Measurements from ENCODE around the gene SGSH.

The SGSH gene

DNA sequence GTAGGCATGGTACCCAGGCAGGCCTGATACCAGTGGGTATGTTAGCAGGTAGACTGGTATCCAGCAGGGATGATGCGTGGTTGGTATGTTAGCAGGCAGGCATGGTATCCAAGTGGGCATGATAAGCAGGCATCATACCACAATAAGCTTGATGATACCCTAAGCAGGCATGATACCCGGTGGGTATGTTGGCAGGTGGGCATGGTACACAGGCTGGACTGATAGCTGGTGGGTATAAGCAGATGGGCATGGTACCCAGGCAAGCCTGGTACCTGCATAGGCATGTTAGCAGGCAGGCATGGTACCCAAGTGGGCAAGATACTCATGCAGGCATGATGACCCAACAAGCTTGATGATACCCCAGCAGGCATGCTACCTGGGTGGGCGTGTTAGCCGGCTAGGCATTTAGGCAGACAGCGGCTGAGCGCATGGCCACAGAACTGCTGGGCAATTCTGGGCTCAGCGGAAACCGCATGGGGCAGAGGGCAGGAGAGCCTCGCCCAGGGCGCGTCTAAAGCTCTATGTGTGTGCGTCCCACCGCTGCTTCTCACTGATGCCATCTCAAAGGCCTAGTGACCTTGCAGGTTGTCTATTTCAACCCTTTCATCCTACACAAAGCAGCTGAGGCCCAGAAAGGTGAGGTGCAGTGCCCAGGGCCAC, 2.3 kb downstream of the SGSH start:
- Histone ChIP-seq H3K36me3 (ENCODE audit: control insufficient read depth in 2 of 2, insufficient read depth in 2 of 2, low read length in 2 of 2) (peaks cover 3 to 16% of the 10 kb centered on the region in 2 donors), H3K9ac (ENCODE audit: low read length in 2 of 2) (no peak overlapping the region), H3K4me3 (ENCODE audit: low read length in 2 of 2) (no peak overlapping the region)

DNA sequence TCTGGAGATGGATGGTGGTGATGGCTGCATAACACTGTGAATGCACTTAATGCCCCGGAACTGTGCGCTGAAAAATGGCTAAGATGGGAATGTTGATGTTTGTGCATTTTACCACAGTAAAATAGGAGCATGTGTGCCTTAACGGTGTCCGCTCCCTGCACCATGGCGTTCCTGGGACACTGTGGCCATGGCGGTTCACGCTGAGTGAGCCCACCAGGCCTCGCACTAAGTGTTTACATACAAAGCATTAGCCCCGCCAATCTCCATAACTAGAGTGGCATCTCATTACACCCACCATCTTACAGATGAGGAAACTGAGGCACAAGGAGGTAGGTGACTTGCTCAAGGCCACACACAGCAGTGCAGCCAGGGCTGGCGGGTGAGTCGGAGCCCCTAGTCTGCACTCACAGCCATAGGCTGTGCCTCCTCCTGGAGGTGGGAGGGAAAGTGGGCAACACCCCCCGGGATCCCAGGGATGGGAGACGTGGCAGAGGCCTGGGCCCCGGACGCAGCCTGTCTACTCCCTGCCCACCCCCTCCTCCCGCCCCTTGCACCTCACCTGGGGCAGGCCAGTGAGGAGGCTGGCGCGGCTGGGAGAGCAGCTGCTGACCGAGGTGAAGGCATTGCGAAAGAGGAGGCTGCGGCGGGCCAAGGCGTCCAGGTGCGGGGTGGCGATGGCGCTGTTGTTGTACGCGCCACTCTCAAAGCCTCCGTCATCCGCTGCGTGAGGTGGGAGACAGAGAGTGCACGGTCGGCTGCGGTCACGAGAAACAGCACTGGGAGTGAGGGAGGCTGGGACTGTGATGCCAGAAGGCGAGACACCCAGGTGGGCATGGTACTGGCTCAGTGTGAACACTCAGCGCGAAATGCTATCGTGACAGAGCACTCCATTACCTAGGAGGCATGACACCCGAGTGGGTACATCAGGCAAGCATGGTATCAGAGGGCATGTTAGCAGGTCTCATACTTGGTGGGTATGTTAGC, 3.4 kb downstream of the SGSH start:
- Histone ChIP-seq H3K27me3 (ENCODE audit: control insufficient read depth in 1 of 2, insufficient read depth in 2 of 2, low read length in 2 of 2) (no peaks in the 10 kb centered on the region), H3K27ac (ENCODE audit: low read length) (no peak overlapping the region), H3K36me3 (ENCODE audit: control insufficient read depth in 2 of 2, insufficient read depth in 2 of 2, low read length in 2 of 2) (peaks cover 5 to 21% of the 10 kb centered on the region in 2 donors), H3K4me3 (ENCODE audit: low read length in 2 of 2) (no peak overlapping the region), H3K9me3 (ENCODE audit: control insufficient read depth in 2 of 2, low read length in 2 of 2) (no peaks in the 10 kb centered on the region), H3K4me1 (ENCODE audit: control insufficient read depth, insufficient read depth, low read length) (peaks cover 23% of the 10 kb centered on the region), H3K9ac (ENCODE audit: low read length in 2 of 2) (no peak overlapping the region)

More for the DNA sequence above, 2.3 kb downstream of the SGSH start:
- Histone ChIP-seq H3K4me1 (ENCODE audit: control insufficient read depth, insufficient read depth, low read length) (peaks cover 27% of the 10 kb centered on the region), H3K27ac (ENCODE audit: low read length) (no peak overlapping the region), H3K9me3 (ENCODE audit: control insufficient read depth in 2 of 2, low read length in 2 of 2) (no peaks in the 10 kb centered on the region), H3K27me3 (ENCODE audit: control insufficient read depth in 1 of 2, insufficient read depth in 2 of 2, low read length in 2 of 2) (no peaks in the 10 kb centered on the region)

DNA sequence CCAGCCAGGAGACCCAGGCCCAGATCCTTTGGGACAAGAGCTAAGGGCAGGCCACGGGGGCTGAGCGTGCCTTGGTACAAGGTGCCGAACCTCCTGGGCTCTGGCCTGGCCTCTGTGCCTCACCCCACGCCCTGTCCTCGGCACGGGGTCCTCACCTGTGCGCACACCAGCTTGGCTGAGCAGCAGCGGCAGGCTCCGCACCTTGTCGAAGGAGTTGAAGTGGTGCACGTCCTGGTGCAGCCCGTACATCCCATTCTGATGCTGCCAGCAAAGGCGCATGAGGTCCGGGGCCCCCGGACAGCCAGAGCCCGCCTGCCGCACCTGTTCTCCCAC, 5.3 kb downstream of the SGSH start:
- Histone ChIP-seq H3K9ac (ENCODE audit: low read length in 2 of 2) (no peak overlapping the region), H3K9me3 (ENCODE audit: control insufficient read depth in 2 of 2, low read length in 2 of 2) (no peaks in the 10 kb centered on the region), H3K4me3 (ENCODE audit: low read length in 2 of 2) (no peak overlapping the region), H3K27ac (ENCODE audit: low read length) (no peak overlapping the region), H3K4me1 (ENCODE audit: control insufficient read depth, insufficient read depth, low read length) (peaks cover 13% of the 10 kb centered on the region), H3K36me3 (ENCODE audit: control insufficient read depth in 2 of 2, insufficient read depth in 2 of 2, low read length in 2 of 2) (peaks cover 9 to 35% of the 10 kb centered on the region in 2 donors), H3K27me3 (ENCODE audit: control insufficient read depth in 1 of 2, insufficient read depth in 2 of 2, low read length in 2 of 2) (no peaks in the 10 kb centered on the region)

- H3K9ac ChIP-seq (ENCODE audit: low read length in 2 of 2), result no peak overlapping the region
- H3K4me1 ChIP-seq (ENCODE audit: control insufficient read depth, insufficient read depth, low read length), result peaks cover 7% of the 10 kb centered on the region
- no peaks in the 10 kb centered on the region for H3K27me3 ChIP-seq (ENCODE audit: control insufficient read depth in 1 of 2, insufficient read depth in 2 of 2, low read length in 2 of 2)
- H3K36me3 ChIP-seq (ENCODE audit: control insufficient read depth in 2 of 2, insufficient read depth in 2 of 2, low read length in 2 of 2), result peaks cover 9 to 39% of the 10 kb centered on the region in 2 donors
- no peak overlapping the region for H3K27ac ChIP-seq (ENCODE audit: low read length)
- no peak overlapping the region for H3K4me3 ChIP-seq (ENCODE audit: low read length in 2 of 2)
- H3K9me3 ChIP-seq (ENCODE audit: control insufficient read depth in 2 of 2, low read length in 2 of 2), result no peaks in the 10 kb centered on the region
Measured at GRCh38 chr17:80214012-80214877, 5.9 kb downstream of the SGSH start.

- no peak overlapping the region for H3K27ac ChIP-seq (ENCODE audit: low read length)
- no peak overlapping the region for H3K9ac ChIP-seq (ENCODE audit: low read length in 2 of 2)
- H3K4me1 ChIP-seq (ENCODE audit: control insufficient read depth, insufficient read depth, low read length), result peaks cover 3% of the 10 kb centered on the region
- H3K36me3 ChIP-seq (ENCODE audit: control insufficient read depth in 2 of 2, insufficient read depth in 2 of 2, low read length in 2 of 2), result peaks cover 9 to 39% of the 10 kb centered on the region in 2 donors
- H3K27me3 ChIP-seq (ENCODE audit: control insufficient read depth in 1 of 2, insufficient read depth in 2 of 2, low read length in 2 of 2), result no peaks in the 10 kb centered on the region
- no peak overlapping the region for H3K4me3 ChIP-seq (ENCODE audit: low read length in 2 of 2)
- no peaks in the 10 kb centered on the region for H3K9me3 ChIP-seq (ENCODE audit: control insufficient read depth in 2 of 2, low read length in 2 of 2)
Measured at GRCh38 chr17:80213643-80213975, 6.5 kb downstream of the SGSH start.

GRCh38 chr17:80212962-80213642, 7.0 kb downstream of the SGSH start:
- H3K4me1 ChIP-seq (ENCODE audit: control insufficient read depth, insufficient read depth, low read length), result no peaks in the 10 kb centered on the region
- no peak overlapping the region for H3K4me3 ChIP-seq (ENCODE audit: low read length in 2 of 2)
- H3K9ac ChIP-seq (ENCODE audit: low read length in 2 of 2), result no peak overlapping the region
- no peaks in the 10 kb centered on the region for H3K27me3 ChIP-seq (ENCODE audit: control insufficient read depth in 1 of 2, insufficient read depth in 2 of 2, low read length in 2 of 2)
- H3K36me3 ChIP-seq (ENCODE audit: control insufficient read depth in 2 of 2, insufficient read depth in 2 of 2, low read length in 2 of 2), result peaks cover 9 to 39% of the 10 kb centered on the region in 2 donors
- H3K27ac ChIP-seq (ENCODE audit: low read length), result no peak overlapping the region
- H3K9me3 ChIP-seq (ENCODE audit: control insufficient read depth in 2 of 2, low read length in 2 of 2), result no peaks in the 10 kb centered on the region

GRCh38 chr17:80212511-80212910, 7.6 kb downstream of the SGSH start:
- Histone ChIP-seq H3K4me1 (ENCODE audit: control insufficient read depth, insufficient read depth, low read length) (no peaks in the 10 kb centered on the region), H3K36me3 (ENCODE audit: control insufficient read depth in 2 of 2, insufficient read depth in 2 of 2, low read length in 2 of 2) (peaks cover 9 to 35% of the 10 kb centered on the region in 2 donors), H3K4me3 (ENCODE audit: low read length in 2 of 2) (no peak overlapping the region), H3K9ac (ENCODE audit: low read length in 2 of 2) (no peak overlapping the region), H3K27me3 (ENCODE audit: control insufficient read depth in 1 of 2, insufficient read depth in 2 of 2, low read length in 2 of 2) (no peaks in the 10 kb centered on the region), H3K27ac (ENCODE audit: low read length) (no peak overlapping the region), H3K9me3 (ENCODE audit: control insufficient read depth in 2 of 2, low read length in 2 of 2) (no peaks in the 10 kb centered on the region)

DNA sequence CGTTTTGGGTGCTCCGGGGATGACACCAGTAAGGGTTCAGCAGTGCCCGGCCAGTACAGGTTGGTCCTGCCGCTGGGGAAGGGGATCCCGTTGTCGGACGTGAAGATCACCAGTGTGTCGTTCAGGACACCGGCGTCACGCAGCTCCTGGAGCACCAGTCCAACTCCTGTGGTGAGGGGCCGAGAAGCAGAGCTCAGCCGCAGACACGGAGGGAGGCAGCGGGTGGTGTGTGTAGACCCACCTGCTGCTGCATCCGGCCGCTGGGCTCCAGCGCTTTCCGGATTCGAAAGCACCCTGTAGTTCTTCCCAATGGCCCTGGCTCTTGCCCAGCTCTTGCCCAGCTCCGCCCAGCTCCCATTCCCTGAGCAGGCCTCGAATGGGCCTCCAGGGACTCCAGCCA, 8.0 kb downstream of the SGSH start:
- Histone ChIP-seq H3K9ac (ENCODE audit: low read length in 2 of 2) (no peak overlapping the region), H3K36me3 (ENCODE audit: control insufficient read depth in 2 of 2, insufficient read depth in 2 of 2, low read length in 2 of 2) (peaks cover 9 to 31% of the 10 kb centered on the region in 2 donors), H3K4me3 (ENCODE audit: low read length in 2 of 2) (no peak overlapping the region), H3K27me3 (ENCODE audit: control insufficient read depth in 1 of 2, insufficient read depth in 2 of 2, low read length in 2 of 2) (no peaks in the 10 kb centered on the region), H3K4me1 (ENCODE audit: control insufficient read depth, insufficient read depth, low read length) (no peaks in the 10 kb centered on the region), H3K9me3 (ENCODE audit: control insufficient read depth in 2 of 2, low read length in 2 of 2) (no peaks in the 10 kb centered on the region), H3K27ac (ENCODE audit: low read length) (no peak overlapping the region)

DNA sequence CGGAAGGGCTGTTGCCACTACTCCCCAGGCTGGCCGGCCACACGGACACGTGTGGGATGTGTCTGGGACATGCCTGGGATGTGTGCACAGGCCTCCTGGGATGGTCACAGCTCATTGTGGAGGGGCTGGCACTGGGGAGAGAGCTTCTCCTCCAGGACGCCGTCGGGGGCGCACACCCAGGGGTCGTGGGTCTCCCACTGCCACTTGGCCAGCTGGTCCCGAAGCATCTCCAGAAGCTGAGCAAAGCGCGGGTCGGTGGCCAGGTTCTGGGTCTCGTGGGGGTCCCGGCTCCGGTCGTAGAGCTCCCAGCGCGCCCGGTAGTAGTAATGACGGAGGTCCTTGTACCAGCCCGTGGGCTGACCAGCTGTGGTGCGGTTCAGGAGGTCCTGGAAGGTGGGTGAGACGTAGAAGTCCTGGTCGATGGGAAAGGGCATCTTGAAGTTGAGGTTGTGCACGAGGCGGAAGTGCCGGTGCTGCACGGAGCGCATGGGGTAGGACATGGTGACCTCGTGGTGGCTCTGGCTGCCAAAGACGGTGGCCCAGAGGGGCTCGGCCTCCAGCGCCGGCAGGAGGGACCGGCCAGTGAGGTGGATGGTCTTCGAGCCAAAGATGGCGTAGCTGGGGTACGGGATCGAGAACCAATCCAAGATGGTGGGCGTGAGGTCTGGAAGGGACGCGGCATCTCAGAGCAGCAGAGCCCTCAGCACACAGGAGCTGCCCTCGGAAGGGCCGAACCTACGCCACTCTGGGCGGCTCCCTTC, 9.6 kb downstream of the SGSH start:
- no peaks in the 10 kb centered on the region for H3K27me3 ChIP-seq (ENCODE audit: control insufficient read depth in 1 of 2, insufficient read depth in 2 of 2, low read length in 2 of 2)
- H3K4me1 ChIP-seq (ENCODE audit: control insufficient read depth, insufficient read depth, low read length), result no peaks in the 10 kb centered on the region
- no peaks in the 10 kb centered on the region for H3K9me3 ChIP-seq (ENCODE audit: control insufficient read depth in 2 of 2, low read length in 2 of 2)
- no peak overlapping the region for H3K27ac ChIP-seq (ENCODE audit: low read length)
- peaks cover 6 to 26% of the 10 kb centered on the region in 2 donors for H3K36me3 ChIP-seq (ENCODE audit: control insufficient read depth in 2 of 2, insufficient read depth in 2 of 2, low read length in 2 of 2)
- no peak overlapping the region for H3K4me3 ChIP-seq (ENCODE audit: low read length in 2 of 2)
- no peak overlapping the region for H3K9ac ChIP-seq (ENCODE audit: low read length in 2 of 2)

Data from stomach smooth muscle (tissue), 2 donors.